GM19452 (cell line): Measurements from ENCODE around the gene PTPN4.
"Not testable (repeated sequence)": the region's sequence is repeated elsewhere in the genome, so short reads cannot be mapped to it uniquely, and the experiment has no call there.

Source experiments
- ATAC-seq: cut with Tn5 transposase; IDR thresholded peaks from one replicate; pipeline ENCODE4 v1.9.1; 2021; ENCODE audit not compliant: unreplicated experiment

Gene PTPN4

GRCh38 chr2:119803101-119803500, 43.4 kb downstream of the PTPN4 start:
- ATAC-seq, result no peak

DNA sequence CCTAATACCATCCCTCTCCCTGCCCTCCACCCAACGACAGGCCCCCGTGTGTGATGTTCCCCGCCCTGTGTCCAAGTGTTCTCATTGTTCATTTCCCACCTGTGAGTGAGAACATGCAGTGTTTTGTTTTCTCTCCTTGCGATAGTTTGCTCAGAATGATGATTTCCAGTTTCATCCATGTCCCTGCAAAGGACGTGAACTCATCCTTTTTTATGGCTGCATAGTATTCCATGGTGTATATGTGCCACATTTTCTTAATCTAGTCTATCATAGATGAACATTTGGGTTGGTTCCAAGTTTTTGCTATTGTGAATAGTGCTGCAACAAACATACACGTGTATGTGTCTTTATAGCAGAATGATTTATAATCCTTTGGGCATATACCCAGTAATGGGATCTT, 44.7 kb downstream of the PTPN4 start:
- ATAC-seq, result not testable (repeated sequence)

GRCh38 chr2:119808516-119809147, 48.9 kb downstream of the PTPN4 start:
- no peak for ATAC-seq

GRCh38 chr2:119809339-119810048, 49.8 kb downstream of the PTPN4 start:
- ATAC-seq, result no peak

DNA sequence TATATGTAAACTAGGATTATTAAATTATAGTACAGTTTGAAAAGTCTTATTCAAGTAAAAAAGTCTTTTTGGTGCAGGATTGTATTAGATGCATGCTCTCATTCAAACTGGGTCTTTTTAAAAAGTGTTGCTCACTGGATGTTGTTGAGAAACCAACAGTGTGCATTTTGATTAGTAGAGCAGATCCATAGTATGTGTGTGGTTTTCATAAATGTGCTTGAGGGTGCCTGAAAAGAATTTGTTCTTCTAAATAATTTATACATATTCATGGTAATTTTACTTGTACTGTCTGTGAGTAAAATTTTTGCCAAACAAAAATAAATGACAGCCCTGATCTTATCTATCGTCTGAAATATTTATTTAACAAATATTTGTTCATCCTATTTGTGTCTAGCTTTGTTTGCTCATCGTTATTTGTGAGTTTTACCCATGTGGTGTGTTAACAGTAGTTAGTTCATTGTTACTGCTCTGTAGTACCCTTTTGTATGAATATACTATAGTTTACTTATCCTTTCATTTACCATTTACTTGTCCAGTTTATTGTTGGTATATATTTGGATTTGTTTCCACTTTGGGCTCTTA, 50.4 kb downstream of the PTPN4 start:
- no peak for ATAC-seq

DNA sequence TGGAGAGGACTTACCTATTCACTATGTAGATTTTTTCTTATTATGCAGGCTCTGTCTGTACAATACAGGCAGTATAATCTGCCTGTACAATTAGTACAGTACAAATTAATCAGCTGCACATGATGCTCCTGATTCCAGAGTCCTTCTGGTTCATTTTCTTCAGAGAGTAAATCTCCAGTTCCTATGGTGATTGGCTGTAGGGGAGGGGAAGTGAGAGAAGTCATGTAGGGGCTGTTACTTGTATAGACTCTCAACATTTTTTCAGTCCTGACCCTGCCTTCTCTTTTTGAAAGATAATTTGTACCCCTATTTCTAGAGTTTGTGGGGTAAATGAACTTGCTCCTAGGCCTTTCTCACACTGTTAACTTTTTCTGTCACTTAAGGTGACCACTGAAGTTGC, 54.5 kb downstream of the PTPN4 start:
- no peak for ATAC-seq

DNA sequence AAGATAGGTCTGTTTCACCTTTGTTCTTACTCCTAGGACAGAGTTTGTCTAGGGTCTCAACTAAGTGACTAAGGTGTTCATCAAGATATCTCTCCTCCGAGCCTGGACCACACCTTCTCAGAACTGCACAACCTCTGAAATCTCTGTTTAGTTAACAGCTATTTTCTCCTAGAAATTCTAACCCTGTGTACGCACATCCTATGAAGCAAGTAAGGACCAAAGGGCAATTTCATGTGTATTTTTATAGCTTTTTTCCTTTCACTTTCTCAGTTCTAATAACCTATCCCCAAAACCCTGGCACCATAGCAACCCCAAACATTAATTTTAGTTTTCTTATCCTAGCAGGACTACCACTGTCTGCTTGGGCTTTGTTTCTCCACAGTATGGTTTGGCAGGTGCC, 59.1 kb downstream of the PTPN4 start:
- no peak for ATAC-seq

DNA sequence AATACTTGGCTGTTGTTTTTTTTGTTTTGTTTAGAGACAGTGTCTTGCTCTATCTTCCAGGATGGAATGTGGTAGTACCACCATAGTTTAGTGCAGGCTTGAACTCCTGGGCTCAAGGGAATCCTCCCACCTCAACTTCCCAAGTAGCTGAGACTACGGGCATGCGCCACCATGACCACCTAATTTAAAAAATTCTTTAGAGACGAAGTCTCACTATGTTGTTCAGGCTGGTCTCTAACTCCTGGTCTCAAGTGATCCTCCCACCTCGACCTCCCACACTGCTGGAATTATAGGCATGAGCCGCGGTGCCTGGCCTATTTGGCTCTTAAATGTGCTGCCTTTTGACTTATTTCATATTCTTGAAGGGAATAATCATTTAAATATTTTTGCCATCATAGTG, 60.1 kb downstream of the PTPN4 start:
- ATAC-seq, result no peak

DNA sequence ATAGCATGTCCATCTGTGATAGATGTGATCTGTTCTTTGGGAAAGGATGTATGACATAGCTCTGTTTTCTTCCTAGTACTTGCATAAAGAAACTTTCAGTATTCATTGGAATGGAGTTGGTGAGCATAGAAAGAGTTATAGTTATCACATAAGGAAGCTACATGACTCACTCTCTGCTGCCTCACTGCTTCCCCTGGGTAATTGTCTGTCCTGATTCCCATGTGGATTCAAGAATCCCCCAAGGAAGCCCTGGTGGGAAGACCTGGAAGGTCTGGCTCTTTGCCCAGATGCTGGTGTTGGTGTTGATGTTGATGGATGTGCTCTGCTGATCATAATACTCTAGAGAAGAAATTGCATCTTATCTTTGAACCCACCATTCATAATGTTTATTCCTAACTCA, 60.6 kb downstream of the PTPN4 start:
- ATAC-seq, result no peak

- no peak for ATAC-seq
These were observed 61.5 kb downstream of the PTPN4 start for GRCh38 chr2:119821266-119821665.

- ATAC-seq, result no peak
These were observed 64.1 kb downstream of the PTPN4 start for GRCh38 chr2:119823734-119824334.

DNA sequence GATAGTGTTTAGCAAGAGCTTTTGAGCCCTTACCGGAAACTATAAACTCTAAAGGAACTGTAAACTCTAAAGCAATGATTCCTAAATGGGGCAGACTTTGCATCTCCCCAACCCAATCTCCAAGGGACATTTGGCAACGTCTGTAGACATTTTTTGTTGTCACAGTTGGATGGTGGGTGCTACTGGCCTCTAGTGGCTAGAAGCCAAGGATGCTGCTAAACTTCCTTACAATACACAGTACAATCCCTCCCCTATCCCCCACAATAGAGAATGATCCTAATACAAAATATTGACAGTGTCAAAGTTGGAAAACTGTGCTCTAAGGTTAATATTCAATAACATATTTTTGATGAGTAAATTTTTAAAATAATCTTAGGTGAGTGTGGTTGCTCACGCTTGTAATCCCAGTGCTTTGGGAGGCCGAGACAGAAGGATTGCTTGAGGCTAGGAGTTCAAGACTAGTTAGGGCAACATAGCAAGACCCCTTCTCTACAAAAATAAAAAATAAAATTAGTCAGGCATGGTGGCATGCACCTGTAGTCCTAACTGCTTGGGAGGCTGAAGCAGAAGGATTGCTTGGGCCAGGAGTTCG, 66.7 kb downstream of the PTPN4 start:
- ATAC-seq, result peak; percentile 70

DNA sequence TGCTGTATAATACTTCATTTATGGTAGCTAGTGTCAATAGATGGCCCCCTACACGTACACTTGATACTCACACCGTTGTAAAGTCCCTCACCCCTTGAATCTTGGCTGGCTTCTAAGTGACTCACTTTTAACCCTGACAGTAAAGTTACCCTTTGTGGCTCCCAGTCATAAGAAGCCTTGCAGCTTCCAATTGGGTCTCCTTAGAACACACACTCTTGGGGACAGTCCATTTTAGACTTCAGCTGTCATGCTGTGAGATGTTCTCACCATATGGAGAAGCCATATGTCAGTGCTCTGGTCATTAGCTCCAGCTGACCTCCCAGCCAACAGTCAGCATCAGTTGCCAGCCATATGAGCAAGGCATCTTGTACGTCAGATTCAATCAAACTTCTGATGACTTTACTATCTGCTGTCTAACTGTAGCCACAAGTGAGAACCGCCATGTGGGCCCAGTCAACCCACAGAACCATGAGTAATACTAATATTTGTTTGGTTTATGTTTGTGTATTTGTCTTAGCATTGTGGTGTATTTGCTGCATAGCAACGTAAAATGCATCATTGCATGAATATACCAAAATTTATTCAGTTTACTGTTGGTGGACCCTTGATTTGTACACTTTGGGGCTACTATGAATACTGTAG, 68.3 kb downstream of the PTPN4 start:
- ATAC-seq, result no peak

DNA sequence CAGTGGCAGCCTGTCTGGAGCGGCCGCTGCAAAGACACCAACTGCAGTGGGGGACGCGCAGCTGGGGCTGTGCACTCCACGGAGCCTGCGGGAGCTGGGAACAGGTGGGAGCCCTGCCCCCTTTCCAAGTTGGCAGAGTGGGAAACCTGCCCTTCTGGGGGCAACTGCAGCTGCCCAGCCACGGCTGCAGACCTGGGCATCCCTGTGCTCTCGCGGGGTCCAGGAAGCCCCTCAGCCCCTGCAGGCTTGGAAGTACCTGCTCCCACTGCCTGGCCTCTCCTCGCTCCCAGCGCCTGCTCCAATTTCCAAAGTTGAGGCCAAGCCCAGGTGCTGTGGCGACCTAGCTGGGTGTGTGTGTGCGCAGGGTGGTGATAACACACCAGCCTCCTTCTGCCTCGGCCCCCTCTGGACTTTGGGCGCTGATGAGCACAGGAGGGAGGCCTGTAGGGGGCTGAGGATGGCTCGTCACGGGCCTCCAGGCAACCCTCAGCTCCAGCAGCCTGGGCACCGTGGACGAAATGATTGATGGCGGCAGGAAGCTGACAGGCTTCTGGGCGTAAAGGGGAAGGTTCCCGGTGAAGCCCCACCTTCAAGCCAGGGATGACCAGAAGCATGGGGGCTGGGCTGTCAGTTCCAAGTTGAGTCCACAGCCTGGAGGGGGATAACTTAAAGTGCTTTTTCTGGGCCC, 76.9 kb downstream of the PTPN4 start:
- no peak for ATAC-seq

DNA sequence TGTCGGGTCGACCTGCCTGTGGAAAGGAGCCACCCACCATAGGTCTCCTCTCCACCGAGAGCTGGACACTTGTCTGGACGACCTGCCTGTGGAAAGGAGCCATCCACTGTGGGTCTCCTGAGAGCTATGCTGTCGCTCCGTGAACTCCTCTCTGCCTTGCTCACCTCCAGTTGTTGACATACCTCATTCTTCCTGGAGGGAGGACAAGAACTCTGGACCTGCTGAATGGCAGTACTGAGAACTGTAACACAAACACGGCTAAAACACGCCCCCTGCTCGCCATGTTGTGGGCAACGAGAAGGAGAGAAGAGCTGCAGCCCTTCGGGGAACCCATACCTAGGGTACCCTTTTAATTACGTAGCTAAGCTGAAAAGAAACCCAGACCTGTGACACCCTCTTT, 77.6 kb downstream of the PTPN4 start:
- ATAC-seq, result no peak

- no peak for ATAC-seq
These were observed 78.0 kb downstream of the PTPN4 start for GRCh38 chr2:119837759-119838158.

GRCh38 chr2:119838179-119838578, 78.5 kb downstream of the PTPN4 start:
- no peak for ATAC-seq

GRCh38 chr2:119841550-119841949, 81.8 kb downstream of the PTPN4 start:
- ATAC-seq, result no peak

- no peak for ATAC-seq
These were observed 86.3 kb downstream of the PTPN4 start for GRCh38 chr2:119846021-119846420.

GRCh38 chr2:119849838-119850565, 90.3 kb downstream of the PTPN4 start:
- ATAC-seq, result no peak
